GM19043 (cell line): ENCODE measurements around the gene PMM1.
"Not testable (repeated sequence)": the region's sequence is repeated elsewhere in the genome, so short reads cannot be mapped to it uniquely, and the experiment has no call there.

Experiments used
- ATAC-seq: cut with Tn5 transposase; IDR thresholded peaks from one replicate; pipeline ENCODE4 v1.9.1; 2021; ENCODE audit warnings: low read depth; ENCODE audit not compliant: unreplicated experiment

PMM1 gene

GRCh38 chr22:41598081-41598480, 8.4 kb upstream of the PMM1 start:
- no peak for ATAC-seq

GRCh38 chr22:41597635-41597953, 8.0 kb upstream of the PMM1 start:
- no peak for ATAC-seq

GRCh38 chr22:41596776-41597634, 7.4 kb upstream of the PMM1 start:
- no peak for ATAC-seq

- ATAC-seq, result no peak
Observed at GRCh38 chr22:41595703-41596102, 6.1 kb upstream of the PMM1 start.

- not testable (repeated sequence) for ATAC-seq
Observed at GRCh38 chr22:41593336-41593960, 3.8 kb upstream of the PMM1 start.

GRCh38 chr22:41587347-41587723, 2.3 kb downstream of the PMM1 start:
- no peak for ATAC-seq

- ATAC-seq, result no peak
Observed at GRCh38 chr22:41585898-41586297, 3.7 kb downstream of the PMM1 start.

- no peak for ATAC-seq
Observed at GRCh38 chr22:41584881-41585280, 4.8 kb downstream of the PMM1 start.

- ATAC-seq, result no peak
Observed at GRCh38 chr22:41582694-41583093, 6.9 kb downstream of the PMM1 start.

GRCh38 chr22:41579997-41580355, 9.7 kb downstream of the PMM1 start:
- no peak for ATAC-seq

GRCh38 chr22:41579297-41579996, 10.2 kb downstream of the PMM1 start:
- ATAC-seq, result no peak

- ATAC-seq, result no peak
Observed at GRCh38 chr22:41578818-41579217, 10.8 kb downstream of the PMM1 start.

- ATAC-seq, result no peak
Observed at GRCh38 chr22:41578114-41578513, 11.5 kb downstream of the PMM1 start.

- ATAC-seq, result no peak
Observed at GRCh38 chr22:41576877-41577276, 12.8 kb downstream of the PMM1 start.

- ATAC-seq, result no peak
Observed at GRCh38 chr22:41575533-41575932, 14.1 kb downstream of the PMM1 start.

- no peak for ATAC-seq
Observed at GRCh38 chr22:41574847-41575381, 14.7 kb downstream of the PMM1 start.

GRCh38 chr22:41573677-41574076, 16.0 kb downstream of the PMM1 start:
- no peak for ATAC-seq

- not testable (repeated sequence) for ATAC-seq
Observed at GRCh38 chr22:41572305-41572704, 17.3 kb downstream of the PMM1 start.

- ATAC-seq, result no peak
Observed at GRCh38 chr22:41571786-41572185, 17.9 kb downstream of the PMM1 start.

- no peak for ATAC-seq
Observed at GRCh38 chr22:41570221-41570620, 19.4 kb downstream of the PMM1 start.

- no peak for ATAC-seq
Observed at GRCh38 chr22:41568811-41569210, 20.8 kb downstream of the PMM1 start.

GRCh38 chr22:41567512-41567768, 22.2 kb downstream of the PMM1 start:
- ATAC-seq, result no peak
